Stomach (tissue), 4 donors: ENCODE data around the gene CLK2.
"Not testable (repeated sequence)": the region's sequence is repeated elsewhere in the genome, so short reads cannot be mapped to it uniquely, and the experiment has no call there.

Experiments
- EP300 ChIP-seq: sonication (generic); formaldehyde crosslinking; IDR thresholded peaks from one replicate; pipeline ENCODE4 v1.6.1; 2017; ENCODE audit warnings: antibody characterized with exemption
- TF ChIP-seq, protein P1 (sequence below), 7 experiments: fragments of 450-650 bp in 4 of 7; fragments of 200-600 bp in 3 of 7; sonication (generic) in 3 of 7; IDR thresholded peaks; one replicate each; pipeline ENCODE4 v1.5.1; 2016 to 2019; ENCODE audit warnings: antibody characterized with exemption in 7 of 7, control low read depth in 2 of 7, mild to moderate bottlenecking in 1 of 7

DNA sequence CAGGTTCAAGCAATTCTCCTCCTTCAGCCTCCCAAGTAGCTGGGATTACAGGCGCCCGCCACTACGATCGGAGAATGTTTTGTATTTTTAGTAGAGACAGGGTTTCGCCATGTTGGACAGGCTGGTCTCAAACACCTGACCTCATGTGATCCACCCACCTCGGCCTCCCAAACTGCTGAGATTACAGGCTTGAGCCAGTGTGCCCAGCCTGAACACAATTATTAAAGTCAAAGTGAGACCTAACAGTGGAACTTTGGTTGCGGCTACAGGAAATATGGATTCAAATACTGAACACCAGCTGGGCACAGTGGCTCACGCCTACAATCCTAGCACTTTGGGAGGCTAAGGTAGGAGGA, 47.9 kb downstream of the CLK2 start:
- TF ChIP-seq EP300 = not testable (repeated sequence)
- TF ChIP-seq, protein P1, sequence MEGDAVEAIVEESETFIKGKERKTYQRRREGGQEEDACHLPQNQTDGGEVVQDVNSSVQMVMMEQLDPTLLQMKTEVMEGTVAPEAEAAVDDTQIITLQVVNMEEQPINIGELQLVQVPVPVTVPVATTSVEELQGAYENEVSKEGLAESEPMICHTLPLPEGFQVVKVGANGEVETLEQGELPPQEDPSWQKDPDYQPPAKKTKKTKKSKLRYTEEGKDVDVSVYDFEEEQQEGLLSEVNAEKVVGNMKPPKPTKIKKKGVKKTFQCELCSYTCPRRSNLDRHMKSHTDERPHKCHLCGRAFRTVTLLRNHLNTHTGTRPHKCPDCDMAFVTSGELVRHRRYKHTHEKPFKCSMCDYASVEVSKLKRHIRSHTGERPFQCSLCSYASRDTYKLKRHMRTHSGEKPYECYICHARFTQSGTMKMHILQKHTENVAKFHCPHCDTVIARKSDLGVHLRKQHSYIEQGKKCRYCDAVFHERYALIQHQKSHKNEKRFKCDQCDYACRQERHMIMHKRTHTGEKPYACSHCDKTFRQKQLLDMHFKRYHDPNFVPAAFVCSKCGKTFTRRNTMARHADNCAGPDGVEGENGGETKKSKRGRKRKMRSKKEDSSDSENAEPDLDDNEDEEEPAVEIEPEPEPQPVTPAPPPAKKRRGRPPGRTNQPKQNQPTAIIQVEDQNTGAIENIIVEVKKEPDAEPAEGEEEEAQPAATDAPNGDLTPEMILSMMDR (IDR thresholded peaks at IDR 0.05) = not testable (repeated sequence)
